HFFc6 (cell line): ENCODE measurements around the gene IFT122. TPM values are rescaled to one million over a fixed set of nuclear protein-coding genes. Genes with fewer than 3 reads are reported as not detected.

Experiments used
- DNase-seq: peaks from one replicate; pipeline ENCODE4 v3.0.0-alpha.2; 2018
- H3K27ac Mint-ChIP-seq: 2 replicates; pipeline ENCODE4 v1.8.0; 2020; ENCODE audit warnings: mild to moderate bottlenecking, mixed read lengths
- H3K27me3 Mint-ChIP-seq: 2 replicates; pipeline ENCODE4 v1.8.0; 2021; ENCODE audit warnings: mild to moderate bottlenecking, moderate library complexity, mixed read lengths; ENCODE audit not compliant: insufficient read depth
- H3K36me3 Mint-ChIP-seq: 2 replicates; pipeline ENCODE4 v1.8.0; 2021; ENCODE audit warnings: low read depth, mixed read lengths
- H3K4me1 Mint-ChIP-seq: 2 replicates; pipeline ENCODE4 v1.8.0; 2020; ENCODE audit warnings: low read depth, mixed read lengths
- H3K4me3 Mint-ChIP-seq: 2 replicates; pipeline ENCODE4 v1.8.0; 2020; ENCODE audit warnings: mild to moderate bottlenecking, moderate library complexity, mixed read lengths
- H3K9me3 Mint-ChIP-seq: 2 replicates; pipeline ENCODE4 v1.8.0; 2020; ENCODE audit warnings: mild to moderate bottlenecking, mixed read lengths
- CTCF ChIP-seq: fragments of 200-600 bp; sonication (generic); IDR thresholded peaks from 2 replicates; pipeline ENCODE4 v1.5.0; 2021; ENCODE audit warnings: antibody characterized with exemption, mild to moderate bottlenecking
- total RNA-seq, 6 experiments: library from RNA; stranded (reverse); fragmentation: NEBNext Ultra II Directional; extraction: Animal tissue kit (Norgen Biotek cat#: 25700); gene quantifications; 2 replicates in 1 of 6; 3 replicates in 5 of 6; pipeline ENCODE4 v1.2.3, GENCODE V29; 2021

IFT122 gene
- total RNA-seq, 6 experiments from 2014 or later, result 12.2 to 18.8 (median 18.2) TPM

- Mint-ChIP-seq H3K9me3 (no peaks in the 10 kb centered on the region), H3K36me3 (peaks cover 47% of the 10 kb centered on the region), H3K4me3 (no peak overlapping the region), H3K27ac (no peak overlapping the region), H3K27me3 (no peaks in the 10 kb centered on the region), H3K4me1 (peaks cover 37% of the 10 kb centered on the region)
- no peak for TF ChIP-seq CTCF
- DNase-seq, result no peak
Measured at GRCh38 chr3:129433565-129433964, 6.5 kb upstream of the IFT122 start.

GRCh38 chr3:129434140-129434539 lies 5.9 kb upstream of the IFT122 start:
- H3K36me3 Mint-ChIP-seq, result peaks cover 47% of the 10 kb centered on the region
- DNase-seq, result no peak

GRCh38 chr3:129435367-129435766 lies 4.7 kb upstream of the IFT122 start:
- peaks cover 47% of the 10 kb centered on the region for H3K36me3 Mint-ChIP-seq
- no peaks in the 10 kb centered on the region for H3K9me3 Mint-ChIP-seq
- no peak overlapping the region for H3K4me3 Mint-ChIP-seq
- peaks cover 2% of the 10 kb centered on the region for H3K27me3 Mint-ChIP-seq
- DNase-seq, result no peak
- peaks cover 32% of the 10 kb centered on the region for H3K4me1 Mint-ChIP-seq
- no peak overlapping the region for H3K27ac Mint-ChIP-seq
- TF ChIP-seq CTCF, result no peak

More at GRCh38 chr3:129434140-129434539, 5.9 kb upstream of the IFT122 start:
- Mint-ChIP-seq H3K27me3 (no peaks in the 10 kb centered on the region), H3K9me3 (no peaks in the 10 kb centered on the region), H3K4me3 (no peak overlapping the region), H3K27ac (no peak overlapping the region), H3K4me1 (peaks cover 33% of the 10 kb centered on the region)
- TF ChIP-seq CTCF, result no peak

GRCh38 chr3:129439226-129439816 lies 703 bp upstream of the IFT122 start:
- Mint-ChIP-seq H3K4me1 (peaks cover 71% of the 10 kb centered on the region), H3K36me3 (peaks cover 24% of the 10 kb centered on the region), H3K9me3 (no peaks in the 10 kb centered on the region), H3K4me3 (peak overlapping the region; percentile 95), H3K27me3 (peaks cover 2% of the 10 kb centered on the region), H3K27ac (peak overlapping the region; percentile 98)
- no peak for TF ChIP-seq CTCF
- no peak for DNase-seq

GRCh38 chr3:129440618-129441190 lies 680 bp downstream of the IFT122 start:
- peaks cover 62% of the 10 kb centered on the region for H3K4me1 Mint-ChIP-seq
- TF ChIP-seq CTCF, result no peak
- peak overlapping the region; percentile 98 for H3K27ac Mint-ChIP-seq
- H3K4me3 Mint-ChIP-seq, result peak overlapping the region; percentile 95
- DNase-seq, result no peak
- H3K36me3 Mint-ChIP-seq, result peaks cover 24% of the 10 kb centered on the region
- H3K9me3 Mint-ChIP-seq, result no peaks in the 10 kb centered on the region
- peaks cover 2% of the 10 kb centered on the region for H3K27me3 Mint-ChIP-seq
